Hepatic stellate cell (primary cell): ENCODE data around the gene ABCA3.
A peak's percentile ranks its signal among the peaks of the same experiment; 100 is the strongest.
"Not testable (repeated sequence)": the region's sequence is repeated elsewhere in the genome, so short reads cannot be mapped to it uniquely, and the experiment has no call there.

ENCODE experiments used
- DNase-seq: peaks from one replicate; pipeline ENCODE4 v3.0.0; 2011; ENCODE audit warnings: low spot score

The ABCA3 gene

GRCh38 chr16:2340564-2341455 is at the start of gene ABCA3:
Gene ABCA3, minus strand, starts transcription at chr16:2340728. Its CDS starts 14,262 bp downstream, at chr16:2326466.
- DNase-seq = peak; percentile 97

- peak; percentile 59 for DNase-seq
Observed at GRCh38 chr16:2388875-2389433, 48.4 kb upstream of the ABCA3 start.

DNA sequence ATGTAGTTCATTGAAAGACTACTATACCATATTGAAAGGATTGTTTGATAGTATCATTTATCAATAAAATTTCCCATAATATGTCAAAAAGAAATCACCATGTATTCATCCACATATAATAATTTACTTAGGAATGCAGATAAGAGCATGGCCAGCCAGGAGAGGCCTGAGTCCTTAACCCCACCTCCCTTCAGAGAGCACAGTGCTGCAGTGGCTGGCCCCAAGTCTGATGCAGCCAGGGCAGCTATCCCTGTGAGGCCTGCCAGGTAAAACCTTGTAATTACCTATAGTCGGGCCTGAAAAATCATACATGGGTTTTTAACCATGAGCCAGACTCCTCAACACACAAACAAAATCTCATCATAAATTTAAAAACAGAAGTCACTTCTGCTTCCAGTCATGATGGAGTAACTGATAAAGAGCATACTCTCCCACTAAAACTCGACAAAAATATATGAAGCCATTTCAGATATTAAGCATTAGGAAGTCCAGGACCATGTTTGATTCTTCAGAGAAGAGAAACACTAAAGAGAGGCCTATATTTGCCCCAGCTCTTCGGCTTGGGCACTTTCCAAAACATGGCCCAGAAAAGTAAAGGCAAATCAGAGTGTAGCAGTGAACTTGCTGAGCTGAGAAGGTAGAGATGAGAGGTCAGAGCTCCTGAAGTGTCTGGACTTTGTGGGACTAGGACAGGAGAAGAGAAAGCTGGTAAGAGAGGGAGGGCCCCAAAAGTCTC is 47.8 kb upstream of the ABCA3 start:
- DNase-seq = no peak

DNA sequence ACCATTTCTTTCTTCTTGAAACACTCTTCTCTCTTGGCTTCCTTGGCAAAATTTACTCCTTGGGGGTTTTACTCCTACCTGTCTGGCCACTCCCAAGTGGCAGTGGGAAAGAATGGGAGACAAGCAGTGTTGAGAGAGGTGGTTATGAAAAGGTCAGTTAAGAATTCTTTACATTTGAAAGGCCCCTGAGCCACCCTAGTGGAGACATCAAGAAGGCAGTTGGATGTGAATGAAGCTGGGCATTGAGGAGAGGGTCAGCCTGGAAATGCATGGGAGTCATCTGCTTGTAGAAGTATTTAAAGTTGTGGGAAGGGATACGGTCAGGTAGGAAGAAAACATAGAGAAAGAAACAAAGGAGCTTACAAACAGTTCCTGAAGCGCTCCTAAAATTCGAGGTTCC is 46.5 kb upstream of the ABCA3 start:
- DNase-seq = no peak

GRCh38 chr16:2385982-2386381 is 45.5 kb upstream of the ABCA3 start:
- not testable (repeated sequence) for DNase-seq

DNA sequence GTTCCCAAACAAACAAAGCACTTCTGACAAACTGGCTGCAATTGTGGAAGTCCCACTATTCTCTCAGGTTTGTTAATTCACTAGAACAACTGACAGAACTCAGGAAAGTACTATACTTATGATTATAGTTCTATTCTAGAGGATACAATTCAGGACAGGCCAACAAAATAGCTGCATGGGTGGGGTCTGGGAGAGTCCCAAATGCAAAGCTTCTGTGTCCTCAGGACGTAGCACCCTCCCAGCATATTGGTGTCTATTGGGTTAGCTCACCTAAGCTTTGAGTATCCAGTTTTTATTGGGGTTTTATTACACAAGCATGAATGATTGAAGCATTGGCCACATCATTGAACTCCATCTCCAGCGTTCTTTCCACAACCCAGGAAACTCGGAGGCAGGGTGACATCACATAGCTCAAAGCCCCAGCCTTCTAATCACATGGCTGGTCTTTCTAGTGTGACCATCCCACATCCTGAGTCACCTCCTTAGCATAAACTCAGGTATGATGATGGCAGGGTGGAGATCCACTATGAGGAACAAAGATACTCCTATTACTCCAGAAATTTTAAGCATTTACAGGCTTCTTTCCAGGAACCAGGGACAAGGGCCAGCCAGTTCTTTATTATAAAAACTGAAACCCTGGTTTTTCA is 44.8 kb upstream of the ABCA3 start:
- no peak for DNase-seq

- DNase-seq = no peak
Observed at GRCh38 chr16:2384426-2384825, 43.9 kb upstream of the ABCA3 start.

DNA sequence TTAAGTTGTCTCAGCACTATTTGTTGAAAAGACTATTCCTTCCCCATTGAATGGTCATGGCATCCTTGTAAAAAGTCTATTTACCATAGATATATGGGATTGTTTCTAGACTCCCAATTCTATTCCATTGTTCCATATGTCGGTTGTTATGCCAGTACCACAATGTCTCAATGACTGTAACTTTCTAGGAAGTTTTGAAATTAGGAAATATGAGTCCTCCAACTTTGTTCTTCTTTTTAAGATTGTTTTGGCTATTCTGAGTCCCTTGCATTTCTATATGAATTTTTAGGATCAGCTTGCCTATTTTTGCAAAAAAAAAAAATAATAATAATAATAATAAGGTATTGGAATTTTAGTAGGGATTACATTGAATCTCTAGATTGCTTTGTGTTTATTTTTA is 43.0 kb upstream of the ABCA3 start:
- DNase-seq = no peak

GRCh38 chr16:2374644-2375043 is 34.1 kb upstream of the ABCA3 start:
- DNase-seq = no peak

DNA sequence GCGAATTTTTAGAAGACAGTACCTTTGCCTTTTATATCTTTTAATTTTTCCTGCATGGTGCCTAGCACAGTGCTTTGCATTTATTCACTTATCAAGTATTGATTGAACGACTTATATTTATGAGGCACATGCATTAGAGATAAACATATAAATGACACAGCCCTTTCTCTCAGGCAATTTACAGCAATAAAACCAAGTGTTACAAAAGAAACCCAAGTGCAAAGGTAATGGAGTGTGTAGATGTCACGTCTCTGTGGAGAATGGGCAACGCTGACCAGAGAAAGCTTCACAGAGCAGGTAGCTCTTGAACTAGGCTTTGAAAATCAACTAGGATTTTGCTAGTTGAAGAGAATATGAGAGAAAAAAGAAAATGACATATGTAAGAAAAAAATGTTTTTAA is 32.6 kb upstream of the ABCA3 start:
- DNase-seq = no peak

DNA sequence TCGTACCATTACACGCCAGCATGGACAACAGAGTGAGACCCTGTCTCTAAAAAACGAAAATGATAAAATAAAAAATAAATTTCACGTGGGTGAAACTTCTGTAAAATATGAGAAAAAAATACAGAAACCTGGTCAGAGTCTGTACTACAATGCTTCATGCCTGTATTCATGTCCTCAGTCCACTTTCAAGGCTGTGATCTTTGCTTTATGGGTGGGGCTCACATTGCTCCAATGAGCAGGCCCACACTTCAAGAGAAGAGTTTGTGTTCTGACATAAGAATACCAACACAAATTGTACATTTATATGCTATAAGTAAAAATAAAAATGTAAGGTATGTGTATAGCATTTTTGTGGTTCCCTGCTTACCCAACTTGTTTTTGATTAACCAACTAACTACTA is 32.2 kb upstream of the ABCA3 start:
- no peak for DNase-seq

GRCh38 chr16:2371421-2371820 is 30.9 kb upstream of the ABCA3 start:
- DNase-seq = no peak

GRCh38 chr16:2370721-2371120 is 30.2 kb upstream of the ABCA3 start:
- DNase-seq = no peak

GRCh38 chr16:2366660-2367309 is 26.3 kb upstream of the ABCA3 start:
- no peak for DNase-seq

DNA sequence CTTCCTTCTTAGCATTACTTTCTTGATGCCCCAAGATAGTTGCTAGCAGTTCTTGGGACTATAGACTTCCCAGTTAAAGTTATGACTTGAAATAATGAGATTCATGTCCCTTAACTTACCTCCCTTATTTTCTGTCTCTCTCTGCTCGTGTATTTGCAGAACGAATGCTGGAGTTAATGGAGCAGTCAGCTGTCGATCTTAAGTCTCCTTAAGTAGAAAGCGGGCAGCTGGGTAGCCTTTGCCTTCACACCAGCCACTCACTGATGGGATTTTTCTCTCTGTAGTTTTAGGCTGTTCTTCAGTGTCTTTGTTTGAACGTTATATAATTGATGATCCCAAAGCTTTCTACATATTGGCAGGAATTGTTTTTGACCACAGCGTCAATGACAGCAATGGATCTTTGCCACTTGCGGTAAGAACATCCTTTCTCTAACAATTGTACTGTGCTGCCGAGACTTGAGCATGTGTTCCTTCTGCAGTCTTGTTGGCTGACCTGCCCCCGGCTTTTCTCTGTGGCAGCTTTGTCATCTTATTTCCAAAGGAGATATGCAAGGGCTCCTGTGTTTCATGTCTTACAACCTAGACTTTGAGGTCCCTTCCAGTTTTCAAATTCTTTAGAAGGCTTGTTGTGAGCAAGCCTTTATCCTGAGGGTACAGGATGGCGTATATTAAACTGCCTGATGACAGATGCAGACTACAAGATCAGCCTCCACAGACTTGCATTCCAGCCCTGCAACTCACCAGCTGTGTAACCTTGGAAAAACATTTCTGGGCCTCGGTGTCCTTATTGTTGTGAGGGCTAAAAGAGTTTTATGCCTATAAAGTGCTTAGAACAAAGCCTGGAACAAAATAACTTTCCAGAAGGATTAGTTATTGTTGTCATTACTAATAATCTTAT is 25.1 kb upstream of the ABCA3 start:
- peak; percentile 43 for DNase-seq

DNA sequence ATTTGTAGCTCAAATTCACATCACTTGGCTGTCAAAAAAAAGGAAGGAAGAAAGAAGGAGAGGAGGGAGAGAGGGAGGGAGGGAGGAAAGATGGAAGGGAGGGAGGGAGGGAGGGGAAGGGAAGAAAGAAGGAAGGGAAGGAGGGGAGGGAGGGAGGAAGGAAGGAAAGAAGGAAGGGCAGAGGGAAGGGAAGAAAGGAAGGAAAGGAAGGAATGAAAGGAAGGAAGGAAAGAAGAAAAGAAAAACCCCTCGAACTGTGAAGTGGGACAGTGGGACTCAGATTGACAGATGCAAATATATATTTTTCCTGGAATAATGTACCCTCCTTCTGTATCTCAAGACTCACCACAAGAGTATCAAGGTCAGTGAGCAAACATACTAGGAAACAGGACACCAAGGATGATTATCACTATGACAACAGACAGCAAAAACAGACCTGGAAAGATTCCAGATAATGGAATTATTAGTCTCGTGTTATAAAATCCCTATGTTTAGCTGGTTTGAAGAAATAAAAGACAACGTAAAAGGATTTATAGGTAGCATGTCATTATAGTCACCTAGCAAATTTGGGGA is 24.2 kb upstream of the ABCA3 start:
- DNase-seq = no peak

GRCh38 chr16:2362218-2362617 is 21.7 kb upstream of the ABCA3 start:
- DNase-seq = no peak

DNA sequence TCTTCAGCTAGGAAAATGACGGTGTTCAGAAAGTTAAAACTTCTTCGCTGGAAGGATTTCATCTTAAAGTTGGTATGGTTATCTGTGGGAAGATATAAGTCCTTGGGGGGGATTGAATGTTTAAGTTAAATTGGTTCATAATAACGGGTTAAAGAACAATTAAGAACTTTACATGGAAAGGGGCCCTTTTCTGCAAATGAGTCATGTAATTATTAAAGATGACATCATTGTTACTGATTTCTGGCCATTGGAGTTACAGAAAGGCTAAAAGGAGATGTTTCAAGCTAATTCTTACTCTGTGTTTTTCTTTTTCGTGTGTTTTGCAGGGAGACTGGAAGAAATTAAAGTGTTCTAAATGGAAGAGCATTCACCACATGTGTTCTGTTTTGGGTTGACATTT is 20.6 kb upstream of the ABCA3 start:
- DNase-seq = no peak

DNA sequence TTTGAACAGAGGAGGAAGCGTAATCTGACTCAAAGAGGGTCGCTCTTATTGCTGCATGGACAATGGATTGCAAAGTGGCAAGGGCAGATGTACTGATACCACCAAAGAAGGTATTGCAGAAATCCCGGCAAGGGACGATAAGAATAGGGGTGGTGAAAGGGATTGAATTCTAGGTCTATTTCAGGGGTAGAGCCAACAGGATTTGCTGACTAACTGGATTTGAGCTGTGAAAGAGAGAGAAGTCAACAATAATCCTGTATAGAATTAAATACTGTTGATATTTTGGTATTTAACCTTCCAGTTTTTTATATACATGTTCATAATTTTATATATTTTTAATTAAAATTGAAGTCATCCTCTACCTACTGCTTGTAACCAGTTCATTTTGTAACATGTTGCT is 19.4 kb upstream of the ABCA3 start:
- DNase-seq = no peak

GRCh38 chr16:2358811-2359210 is 18.3 kb upstream of the ABCA3 start:
- no peak for DNase-seq

DNA sequence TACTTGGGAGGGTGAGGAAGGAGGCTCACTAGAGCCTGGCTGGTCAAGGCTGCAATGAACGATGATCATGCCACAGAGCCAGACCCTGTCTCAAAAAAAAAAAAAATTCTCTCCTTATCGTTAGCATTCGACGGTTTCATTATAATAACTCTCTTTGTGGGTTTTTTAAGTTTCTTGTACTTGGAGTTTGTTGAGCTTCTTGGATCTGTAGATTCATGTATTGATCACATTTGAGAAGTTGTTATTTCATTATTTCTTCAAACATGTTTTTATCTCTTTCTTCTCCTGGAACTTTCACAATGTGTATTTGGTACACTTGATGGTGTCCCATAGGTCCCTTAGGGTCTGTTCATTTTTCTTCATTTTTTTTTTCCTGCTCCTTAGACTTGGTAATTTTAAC is 16.8 kb upstream of the ABCA3 start:
- no peak for DNase-seq
